NCI-H510A treated with DMSO at 0.1 percent for 48 hours (cell line): ENCODE measurements around the gene MYO16.
"Not testable (repeated sequence)": the region's sequence is repeated elsewhere in the genome, so short reads cannot be mapped to it uniquely, and the experiment has no call there.

ENCODE experiments used
- DNase-seq: peaks from one replicate; lab custom pipeline; 2025; lab: John Stamatoyannopoulos, UW

Gene MYO16

DNA sequence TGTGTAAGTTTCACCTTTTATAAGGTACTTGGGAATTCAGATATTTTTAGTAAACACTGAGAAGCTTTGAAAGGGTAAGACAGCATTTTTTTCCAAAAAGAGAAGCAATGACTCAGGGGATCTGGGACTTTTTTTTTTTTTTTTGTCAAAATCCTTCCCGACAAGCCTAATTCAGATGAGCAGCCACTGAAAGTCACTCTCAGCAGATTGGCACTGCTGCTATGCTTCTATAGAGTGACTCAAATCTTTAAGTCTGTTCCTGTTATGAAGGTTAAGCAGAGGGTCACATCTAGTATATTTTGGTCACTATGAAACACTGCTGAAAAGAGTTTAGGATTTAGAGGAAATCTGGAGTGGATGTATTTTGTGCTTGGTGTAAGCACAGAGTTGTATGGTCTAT lies 571.1 kb downstream of the MYO16 start:
- no peak for DNase-seq

DNA sequence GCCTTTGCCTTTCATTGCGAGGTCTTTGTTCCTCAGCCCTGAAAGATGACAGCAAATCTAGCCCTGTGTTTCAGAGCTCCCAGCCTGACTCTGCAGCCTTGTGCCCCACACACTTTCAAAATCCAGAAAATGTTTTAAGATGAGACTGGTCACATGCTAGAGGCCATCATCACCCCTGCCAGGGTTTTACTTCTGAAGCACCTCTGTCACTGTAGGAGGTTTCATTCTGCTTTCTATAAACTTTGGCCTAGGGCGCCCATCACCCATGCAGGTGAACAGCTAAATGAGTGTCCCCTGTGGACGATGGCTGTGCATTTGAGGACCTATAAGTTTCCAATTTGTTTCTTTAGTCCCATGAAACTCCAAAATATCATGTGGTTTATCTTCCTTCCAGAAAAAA lies 574.2 kb downstream of the MYO16 start:
- DNase-seq: no peak

DNA sequence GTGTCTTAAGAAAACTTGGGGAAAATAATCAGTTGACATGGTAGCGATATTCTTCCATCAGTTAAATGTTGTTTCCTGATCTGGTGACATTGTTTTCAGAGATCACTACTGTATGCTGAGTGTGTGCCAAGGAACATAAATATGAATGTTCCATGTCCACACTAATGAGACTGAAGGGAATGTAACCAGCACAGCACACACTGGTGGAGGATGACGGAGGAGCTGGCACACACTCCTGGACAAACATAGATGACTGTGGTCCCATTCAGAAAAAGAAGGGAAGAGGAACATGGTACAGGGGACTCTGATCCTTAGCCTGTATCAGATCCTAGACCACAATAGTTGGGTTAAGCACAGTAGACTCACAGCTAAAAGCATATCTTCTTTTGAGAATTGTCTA lies 574.8 kb downstream of the MYO16 start:
- no peak for DNase-seq

DNA sequence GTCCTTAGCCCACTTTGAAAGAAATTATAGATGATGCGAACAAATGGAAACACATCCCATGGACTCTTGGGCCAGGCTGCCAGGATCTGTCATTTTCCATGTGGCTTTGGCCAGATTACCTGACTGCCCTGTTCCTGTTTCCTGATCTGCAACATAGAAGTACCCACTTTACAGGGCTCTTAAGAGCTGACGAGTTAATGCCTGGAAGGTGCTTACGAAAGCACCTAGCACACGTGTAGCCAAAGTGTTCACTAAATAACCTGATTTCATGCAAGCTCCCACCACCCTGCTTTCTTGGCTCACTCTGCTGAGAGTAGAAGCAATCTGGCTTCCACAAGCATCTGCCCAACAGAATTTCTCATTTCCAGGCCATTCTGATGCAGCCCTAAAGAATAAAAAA lies 575.2 kb downstream of the MYO16 start:
- peak; percentile 46 for DNase-seq

DNA sequence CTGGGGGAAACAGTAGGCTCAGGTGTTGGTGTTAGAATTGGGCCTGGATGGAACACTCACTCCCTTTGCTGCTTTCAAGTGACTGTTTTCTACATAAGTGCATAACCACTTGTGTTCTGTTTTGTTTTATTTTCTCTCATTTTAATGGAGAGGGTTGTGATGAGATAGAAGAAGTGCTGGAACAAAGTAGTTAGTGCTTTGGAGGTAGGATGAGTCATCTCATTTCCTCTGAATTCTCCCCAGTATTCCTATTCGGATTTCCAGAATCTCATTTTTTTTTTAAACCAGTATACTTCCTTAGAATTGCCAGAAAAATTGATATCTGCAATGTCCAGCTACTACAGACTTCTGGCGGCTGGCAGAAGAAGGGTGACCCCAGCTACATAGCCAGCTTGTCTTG lies 575.9 kb downstream of the MYO16 start:
- DNase-seq: no peak

DNA sequence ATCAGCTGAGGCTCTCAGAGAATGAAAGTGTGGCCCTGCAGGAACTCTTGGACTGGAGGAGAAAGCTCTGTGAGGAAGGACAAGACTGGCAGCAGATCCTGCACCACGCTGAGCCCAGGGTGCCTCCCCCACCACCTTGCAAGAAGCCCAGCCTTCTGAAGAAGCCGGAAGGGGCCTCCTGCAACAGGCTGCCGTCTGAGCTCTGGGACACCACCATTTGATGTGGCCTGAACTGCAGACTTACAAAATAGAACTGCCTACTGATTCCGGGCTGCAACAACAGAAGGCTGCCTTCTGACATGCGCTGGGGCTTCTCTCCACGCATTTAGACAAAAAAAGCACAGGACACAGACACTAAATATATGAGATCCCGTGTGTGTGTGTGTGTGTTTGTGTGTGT lies 577.2 kb downstream of the MYO16 start:
- no peak for DNase-seq

DNA sequence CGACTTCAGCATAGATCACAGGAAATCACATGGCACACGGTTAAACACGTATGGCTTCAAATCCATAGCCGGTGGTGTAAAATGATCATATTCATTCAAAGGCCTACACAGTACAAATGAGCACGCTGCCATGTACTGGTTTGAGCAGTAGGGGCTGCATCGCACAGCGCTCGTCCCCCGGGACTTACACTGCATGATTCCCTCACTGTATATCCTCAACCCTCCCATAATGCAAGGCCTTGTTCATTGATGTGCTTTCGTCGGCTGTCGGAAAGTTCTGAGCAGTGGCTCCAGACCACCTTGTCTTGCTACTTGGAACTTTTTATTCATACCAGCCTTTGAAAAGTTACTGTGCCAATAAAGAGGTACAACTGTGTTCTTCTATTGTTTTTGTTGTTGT lies 578.2 kb downstream of the MYO16 start:
- no peak for DNase-seq

DNA sequence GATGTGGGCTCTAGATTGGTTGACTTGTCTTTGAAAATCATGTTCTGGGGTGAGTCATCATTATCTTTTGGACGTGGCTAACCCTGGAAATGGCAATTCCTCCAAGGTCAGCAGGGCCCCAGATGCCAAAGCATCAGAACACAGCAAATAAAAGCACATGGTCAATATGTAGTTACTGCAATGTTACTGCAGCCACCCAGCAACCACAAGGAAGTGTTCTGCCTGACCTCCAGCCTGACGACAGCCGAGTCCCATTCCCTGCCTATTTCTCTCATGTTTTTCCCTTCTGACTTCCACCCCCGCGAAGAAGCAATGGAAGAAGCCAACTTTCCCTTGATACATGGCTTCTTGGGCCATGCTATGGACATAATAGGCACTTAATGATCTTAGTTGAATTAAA lies 579.1 kb downstream of the MYO16 start:
- no peak for DNase-seq

DNA sequence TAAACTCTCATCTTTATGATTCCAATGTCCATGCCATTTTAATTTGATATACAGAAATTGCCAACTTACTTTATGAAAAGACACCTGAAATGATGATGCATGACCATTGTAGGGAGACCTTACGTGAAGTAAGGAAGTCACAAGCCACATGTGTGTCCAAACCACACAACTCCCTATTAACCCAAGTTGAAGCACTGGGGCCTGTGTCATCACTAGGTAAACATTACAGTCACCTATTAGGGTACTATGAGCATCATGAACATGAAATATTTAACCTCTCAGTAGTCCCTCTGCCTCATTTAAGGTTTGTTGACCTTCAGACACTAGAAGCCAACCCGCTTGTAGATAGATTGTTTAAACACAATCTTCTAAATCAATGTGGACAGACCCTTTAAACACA lies 580.1 kb downstream of the MYO16 start:
- peak; percentile 16 for DNase-seq

DNA sequence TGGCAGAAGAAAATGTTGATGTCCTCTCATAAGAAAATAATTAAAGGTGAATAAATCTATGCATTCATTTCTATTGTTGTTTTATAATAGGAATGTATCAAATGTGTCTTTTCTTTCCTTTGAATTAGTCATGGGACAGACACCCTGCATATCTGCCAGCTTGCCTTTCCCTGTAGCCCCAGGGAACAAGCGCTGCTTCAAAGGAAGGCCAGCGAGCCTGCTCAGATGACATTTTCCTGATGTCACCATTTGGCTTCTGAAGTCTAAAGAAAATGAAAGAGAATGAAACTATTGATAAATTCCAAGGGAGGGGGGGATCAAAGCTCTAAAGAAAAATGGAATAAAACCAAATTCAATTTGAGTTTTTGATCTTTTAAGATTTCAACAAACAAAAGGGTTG lies 582.2 kb downstream of the MYO16 start:
- DNase-seq: no peak

DNA sequence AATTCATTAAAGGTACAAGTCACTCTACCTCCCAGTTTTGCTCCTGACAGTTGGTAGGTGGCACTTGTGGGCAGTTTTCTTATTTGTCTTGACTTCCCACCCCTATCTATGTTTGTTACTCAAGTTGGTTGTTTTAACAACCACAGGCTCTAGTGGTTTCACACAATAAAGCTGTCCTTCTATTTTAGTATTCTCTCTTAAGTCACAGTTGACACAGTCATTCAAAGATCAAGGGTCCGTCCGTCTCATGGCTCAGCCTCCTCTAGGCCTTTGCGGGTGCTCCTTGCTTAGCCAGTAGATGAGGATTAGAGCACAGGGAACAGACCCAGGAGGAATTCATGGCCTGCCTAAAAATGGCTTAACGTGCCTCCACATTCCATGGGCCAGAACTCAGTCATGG lies 583.2 kb downstream of the MYO16 start:
- DNase-seq: no peak

DNA sequence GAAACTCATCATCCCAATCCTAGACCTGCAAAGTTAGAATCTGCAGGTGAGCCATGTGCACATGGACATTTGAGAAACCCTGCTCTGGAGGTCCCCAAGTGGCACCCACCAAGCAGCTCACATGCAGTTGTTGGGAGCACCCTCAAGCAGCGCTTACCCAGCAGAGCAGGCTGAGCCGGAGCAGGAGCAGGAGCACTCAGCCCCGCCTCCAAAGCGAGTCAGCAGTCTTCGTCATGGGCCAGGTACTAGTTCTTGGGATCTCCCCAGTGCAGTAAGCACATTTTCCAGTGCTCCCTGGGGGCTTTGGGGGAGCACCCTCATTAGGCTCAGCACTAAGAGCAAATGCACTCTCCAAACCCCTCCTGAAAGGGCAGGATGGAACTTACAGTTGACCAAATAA lies 584.3 kb downstream of the MYO16 start:
- no peak for DNase-seq

GRCh38 chr13:109214393-109214792 lies 585.0 kb downstream of the MYO16 start:
- no peak for DNase-seq

DNA sequence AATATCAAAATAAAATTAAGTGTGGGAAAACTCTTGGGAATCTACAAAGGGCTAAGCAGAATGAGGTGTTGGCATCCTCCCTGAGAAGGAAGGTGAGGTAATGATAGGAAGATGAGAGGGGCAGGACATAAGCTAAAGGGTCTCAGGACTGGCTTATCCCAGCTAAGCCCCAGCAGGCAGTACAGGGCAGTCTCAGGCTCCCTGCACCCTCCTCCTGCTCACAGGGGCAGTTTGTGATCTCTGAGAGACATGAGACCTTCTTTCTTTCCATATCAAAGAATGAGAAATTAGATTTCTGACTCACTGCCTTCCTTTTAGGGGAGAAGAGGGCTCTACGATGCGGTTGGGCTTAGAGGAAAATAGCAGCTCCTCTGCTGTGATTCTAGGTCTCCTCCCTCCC lies 586.0 kb downstream of the MYO16 start:
- DNase-seq: no peak

DNA sequence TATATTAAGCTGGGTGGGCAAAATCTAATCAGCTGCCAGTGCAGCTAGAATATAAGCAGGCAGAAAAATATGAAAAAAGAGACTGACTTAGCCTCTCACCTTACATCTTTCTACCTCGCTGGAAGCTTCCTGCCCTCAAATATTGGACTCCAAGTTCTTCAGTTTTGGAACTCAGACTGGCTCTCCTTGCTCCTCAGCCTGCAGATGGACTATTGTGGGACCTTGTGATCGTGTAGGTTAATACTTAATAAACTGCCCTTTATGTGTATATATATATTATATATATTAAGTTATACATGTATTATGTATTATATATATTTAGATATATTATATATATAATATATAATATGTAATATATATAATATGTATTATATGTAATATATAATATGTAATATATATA lies 588.1 kb downstream of the MYO16 start:
- not testable (repeated sequence) for DNase-seq

DNA sequence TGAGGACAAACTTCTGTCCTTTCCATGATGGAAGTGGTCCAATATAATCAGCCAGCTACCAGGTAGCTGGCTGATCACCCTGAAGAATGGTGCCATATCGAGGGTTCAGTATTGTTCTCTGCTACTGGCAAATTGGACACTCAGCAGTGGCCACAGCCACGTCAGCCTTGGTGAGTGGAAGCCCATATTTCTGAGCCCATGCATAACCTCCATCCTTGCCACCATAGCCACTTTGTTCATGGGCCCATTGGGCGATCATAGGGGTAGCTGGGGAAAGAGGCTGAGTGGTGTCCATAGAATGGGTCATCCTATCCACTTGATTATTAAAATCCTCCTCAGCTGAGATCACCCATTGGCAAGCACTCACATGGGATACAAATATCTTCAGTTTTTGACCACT lies 591.2 kb downstream of the MYO16 start:
- no peak for DNase-seq

DNA sequence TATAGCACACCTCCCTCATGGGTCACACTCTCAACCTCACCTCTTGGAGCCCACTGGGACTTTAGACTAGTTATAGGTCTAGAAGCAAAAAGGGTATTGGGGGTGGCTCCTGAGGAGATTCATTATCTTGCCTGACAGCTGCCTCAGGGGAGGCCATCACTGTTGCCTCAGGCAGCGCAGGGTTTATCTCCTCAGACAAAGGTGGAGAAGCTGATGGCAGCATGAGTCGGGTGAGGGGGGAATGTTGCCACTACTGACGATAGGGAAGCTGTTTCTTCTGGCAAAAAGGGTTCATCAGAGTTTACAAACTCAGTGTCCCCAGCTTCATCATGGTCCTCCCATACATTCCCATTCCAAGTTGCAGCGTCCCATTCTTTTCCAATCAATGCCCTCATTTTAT lies 594.6 kb downstream of the MYO16 start:
- no peak for DNase-seq

DNA sequence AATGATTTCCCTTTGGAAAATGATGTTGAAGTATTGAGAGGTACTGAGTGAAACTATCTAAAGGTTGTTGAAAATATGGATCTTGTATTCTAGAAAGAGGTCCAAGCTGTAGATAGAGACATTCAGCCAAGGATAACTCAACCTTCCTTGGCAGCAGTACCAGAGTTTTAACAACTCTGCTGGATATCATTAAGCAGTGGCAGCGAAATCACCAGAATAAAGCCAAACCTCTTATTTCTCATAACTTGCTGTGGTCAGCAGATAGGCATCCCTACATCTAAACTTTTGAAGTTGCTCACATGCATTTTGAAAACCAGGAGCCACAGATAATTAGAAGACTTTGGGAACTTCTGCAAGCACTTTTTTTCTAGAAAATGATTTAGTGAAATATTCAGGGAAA lies 597.2 kb downstream of the MYO16 start:
- no peak for DNase-seq

- DNase-seq: no peak
Measured at GRCh38 chr13:109227344-109227940, 598.0 kb downstream of the MYO16 start.

DNA sequence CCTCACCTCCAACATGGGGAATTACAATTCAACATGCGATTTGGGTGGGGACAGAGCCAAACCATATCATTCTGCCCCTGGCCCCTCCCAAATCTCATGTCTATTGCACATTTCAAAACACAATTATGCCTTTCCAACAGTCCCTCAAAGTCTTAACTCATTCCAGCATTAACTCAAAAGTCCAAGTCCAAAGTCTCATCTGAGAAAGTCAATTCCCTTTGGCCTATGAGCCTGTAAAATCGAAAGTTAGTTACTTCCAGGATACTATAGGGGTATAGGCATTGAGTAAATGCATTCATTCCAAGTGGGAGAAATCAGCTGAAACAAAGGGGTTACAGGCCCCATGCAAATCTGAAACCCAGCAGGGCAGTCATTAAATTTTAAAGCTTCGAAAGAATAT lies 598.8 kb downstream of the MYO16 start:
- DNase-seq: no peak

DNA sequence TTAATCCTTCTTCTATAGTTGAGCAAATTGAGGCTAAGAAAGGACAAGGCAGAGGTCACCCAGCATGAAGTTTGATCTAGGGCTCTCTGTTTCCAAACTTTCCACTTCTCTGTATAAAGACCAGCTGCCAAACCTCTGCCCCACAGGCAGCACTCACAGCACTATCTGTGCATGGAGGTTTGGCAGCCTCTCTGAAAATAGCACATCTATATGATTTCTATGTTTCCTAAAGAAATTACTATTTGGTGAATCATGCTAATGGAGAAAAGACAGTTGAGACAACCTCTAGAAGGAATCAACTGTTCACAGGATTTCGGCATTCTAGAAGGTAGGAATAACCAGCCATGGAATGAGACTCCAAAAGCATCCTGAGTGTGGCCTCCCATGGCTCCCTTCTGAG lies 602.5 kb downstream of the MYO16 start:
- no peak for DNase-seq

DNA sequence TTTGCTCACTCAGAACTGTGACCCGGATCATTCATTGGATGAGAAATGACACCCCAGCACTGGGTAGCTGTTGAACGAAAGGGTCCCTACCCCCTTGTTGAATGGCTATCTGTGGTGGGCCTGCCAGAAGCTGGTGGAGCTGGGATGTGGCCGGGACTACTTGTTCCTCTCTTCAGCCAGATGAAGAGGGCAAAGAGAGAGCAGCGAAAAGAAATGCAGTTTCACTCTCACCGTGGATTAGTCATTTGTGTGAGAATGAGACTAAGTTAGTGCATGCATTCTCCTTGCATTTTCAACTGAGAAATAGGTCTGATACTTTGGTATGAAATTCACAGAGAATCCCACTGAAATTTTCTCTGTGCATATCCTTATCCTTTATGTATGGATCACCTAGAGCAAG lies 603.9 kb downstream of the MYO16 start:
- DNase-seq: no peak

GRCh38 chr13:109235901-109236300 lies 606.5 kb downstream of the MYO16 start:
- no peak for DNase-seq

DNA sequence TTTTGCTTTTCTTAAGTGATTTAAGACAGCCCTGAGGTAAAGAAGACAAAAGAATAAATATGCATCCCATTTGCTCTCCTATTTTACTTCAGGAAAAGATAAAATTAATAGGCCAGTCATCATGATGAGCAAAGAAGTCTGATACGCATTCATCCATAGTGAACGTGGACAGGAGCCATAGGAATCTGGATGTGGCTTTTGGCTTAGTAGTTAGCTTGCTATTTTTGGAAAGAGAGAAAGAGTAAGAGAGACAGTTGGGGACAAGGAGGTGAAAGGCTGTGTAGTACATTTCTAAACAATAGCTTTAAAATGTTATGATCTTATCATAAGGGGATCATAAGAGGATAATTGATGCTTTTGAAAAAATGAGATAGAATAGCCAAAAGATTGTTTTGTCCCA lies 611.7 kb downstream of the MYO16 start:
- DNase-seq: no peak
